ENCODE measurements around the gene COL25A1.
A peak's percentile ranks its signal among the peaks of the same experiment; 100 is the strongest.

The COL25A1 gene

GRCh38 chr4:109291707-109292238 is 10.7 kb downstream of the COL25A1 start:
- DNase-seq = no peak

- DNase-seq = no peak
These were observed 11.5 kb downstream of the COL25A1 start for GRCh38 chr4:109290918-109291317.

GRCh38 chr4:109278594-109279031 is 23.8 kb downstream of the COL25A1 start:
- peak in 1 of 3 experiments; percentile 51 for DNase-seq

- DNase-seq = no peak
These were observed 25.9 kb downstream of the COL25A1 start for GRCh38 chr4:109276482-109277095.

- peak in 2 of 3 experiments; percentile 4 to 44 for DNase-seq
These were observed 27.3 kb downstream of the COL25A1 start for GRCh38 chr4:109275066-109275745.

GRCh38 chr4:109266891-109267290 is 35.6 kb downstream of the COL25A1 start:
- DNase-seq = no peak

- DNase-seq = no peak
These were observed 36.2 kb downstream of the COL25A1 start for GRCh38 chr4:109266236-109266635.

GRCh38 chr4:109263721-109264120 is 38.7 kb downstream of the COL25A1 start:
- no peak for DNase-seq

GRCh38 chr4:109256818-109257217 is 45.6 kb downstream of the COL25A1 start:
- DNase-seq = no peak

GRCh38 chr4:109254845-109255244 is 47.6 kb downstream of the COL25A1 start:
- no peak for DNase-seq

- DNase-seq = no peak
These were observed 51.1 kb downstream of the COL25A1 start for GRCh38 chr4:109251396-109251795.

GRCh38 chr4:109248322-109248900 is 54.0 kb downstream of the COL25A1 start:
- peak in 2 of 3 experiments; percentile 23 to 67 for DNase-seq

- no peak for DNase-seq
These were observed 58.6 kb downstream of the COL25A1 start for GRCh38 chr4:109243871-109244270.

GRCh38 chr4:109238746-109239145 is 63.7 kb downstream of the COL25A1 start:
- DNase-seq = no peak

GRCh38 chr4:109235683-109236082 is 66.8 kb downstream of the COL25A1 start:
- DNase-seq = no peak

- no peak for DNase-seq
These were observed 67.9 kb downstream of the COL25A1 start for GRCh38 chr4:109234596-109234995.

- DNase-seq = peak in 2 of 3 experiments; percentile 23 to 82
These were observed 68.9 kb downstream of the COL25A1 start for GRCh38 chr4:109233570-109233969.

GRCh38 chr4:109232681-109233080 is 69.8 kb downstream of the COL25A1 start:
- DNase-seq = no peak

GRCh38 chr4:109231331-109231730 is 71.1 kb downstream of the COL25A1 start:
- no peak for DNase-seq

- DNase-seq = no peak
These were observed 73.4 kb downstream of the COL25A1 start for GRCh38 chr4:109229028-109229427.

- no peak for DNase-seq
These were observed 84.2 kb downstream of the COL25A1 start for GRCh38 chr4:109218288-109218687.

GRCh38 chr4:109216085-109216696 is 86.3 kb downstream of the COL25A1 start:
- DNase-seq = no peak

- no peak for DNase-seq
These were observed 87.0 kb downstream of the COL25A1 start for GRCh38 chr4:109215506-109215905.
